GM19455 (cell line): ENCODE measurements around the gene STIM1.
"Not testable (repeated sequence)": the region's sequence is repeated elsewhere in the genome, so short reads cannot be mapped to it uniquely, and the experiment has no call there.

Source experiments
- ATAC-seq: cut with Tn5 transposase; IDR thresholded peaks from one replicate; pipeline ENCODE4 v1.9.1; 2021; ENCODE audit not compliant: unreplicated experiment

Gene STIM1

DNA sequence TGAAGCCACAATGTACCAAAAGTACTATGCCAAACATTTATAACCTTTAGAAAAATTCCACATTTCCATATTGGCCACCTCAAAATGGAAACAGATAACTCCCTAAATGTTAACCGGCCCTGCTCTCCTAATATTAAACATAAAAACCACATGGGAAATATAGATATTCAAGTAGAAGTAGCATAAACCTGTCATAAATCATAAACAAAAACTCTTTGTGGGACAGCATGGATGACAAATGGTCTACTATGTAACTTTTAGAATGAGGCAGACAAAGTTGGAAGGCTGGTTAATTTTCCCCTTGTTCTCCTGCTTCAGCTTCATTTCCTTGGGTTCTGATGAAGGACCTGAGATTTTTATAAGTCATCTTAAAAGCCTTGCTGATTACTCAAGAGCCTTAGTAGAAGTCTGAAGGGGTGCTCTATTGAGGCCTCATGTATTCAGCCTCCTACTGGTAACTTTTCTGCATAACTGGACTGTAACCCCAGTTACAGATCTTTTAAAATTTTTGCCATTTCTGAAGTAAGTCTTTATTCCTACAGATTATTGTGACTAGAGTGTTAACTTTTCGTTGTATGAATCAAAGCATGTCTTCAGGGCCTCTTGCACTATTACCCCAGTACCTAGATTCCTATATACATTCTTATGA lies 116.4 kb downstream of the STIM1 start:
- no peak for ATAC-seq

DNA sequence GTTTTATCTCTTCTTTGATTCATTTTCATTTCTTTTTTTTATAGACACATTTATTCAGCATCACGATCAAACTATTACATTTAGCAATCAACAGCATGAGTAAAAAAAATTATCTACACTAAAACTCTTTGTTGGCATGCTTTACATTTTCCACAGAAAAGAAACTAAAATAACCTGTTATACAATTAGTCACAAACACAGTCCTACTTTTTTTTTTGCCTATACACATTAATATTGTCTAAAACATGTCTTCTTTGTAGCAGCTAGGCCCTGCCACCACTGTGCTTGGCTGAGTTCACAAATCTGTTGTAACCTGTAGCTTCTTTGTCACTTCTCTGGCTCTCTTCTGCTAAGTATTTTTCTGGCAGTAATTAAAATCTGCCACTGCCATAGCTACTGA lies 117.0 kb downstream of the STIM1 start:
- no peak for ATAC-seq

DNA sequence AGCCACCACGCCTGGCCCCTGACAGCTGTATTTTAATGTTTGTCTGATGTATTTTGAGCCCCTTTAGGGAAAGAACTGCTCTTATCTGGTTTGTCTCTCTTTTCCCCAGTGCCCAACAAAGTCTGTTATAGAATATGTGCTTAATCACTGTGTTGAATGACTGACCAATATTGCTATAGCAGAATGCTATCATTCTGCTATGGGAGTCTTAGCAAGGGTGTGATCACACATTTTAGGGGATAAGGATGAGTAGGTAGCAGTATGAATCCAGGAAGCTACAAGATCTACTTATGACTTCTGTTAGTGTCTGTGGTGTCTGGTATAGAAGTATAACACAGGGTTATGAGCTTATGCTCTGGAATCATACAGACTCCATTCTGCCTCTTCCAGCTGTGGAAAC lies 121.6 kb downstream of the STIM1 start:
- no peak for ATAC-seq

DNA sequence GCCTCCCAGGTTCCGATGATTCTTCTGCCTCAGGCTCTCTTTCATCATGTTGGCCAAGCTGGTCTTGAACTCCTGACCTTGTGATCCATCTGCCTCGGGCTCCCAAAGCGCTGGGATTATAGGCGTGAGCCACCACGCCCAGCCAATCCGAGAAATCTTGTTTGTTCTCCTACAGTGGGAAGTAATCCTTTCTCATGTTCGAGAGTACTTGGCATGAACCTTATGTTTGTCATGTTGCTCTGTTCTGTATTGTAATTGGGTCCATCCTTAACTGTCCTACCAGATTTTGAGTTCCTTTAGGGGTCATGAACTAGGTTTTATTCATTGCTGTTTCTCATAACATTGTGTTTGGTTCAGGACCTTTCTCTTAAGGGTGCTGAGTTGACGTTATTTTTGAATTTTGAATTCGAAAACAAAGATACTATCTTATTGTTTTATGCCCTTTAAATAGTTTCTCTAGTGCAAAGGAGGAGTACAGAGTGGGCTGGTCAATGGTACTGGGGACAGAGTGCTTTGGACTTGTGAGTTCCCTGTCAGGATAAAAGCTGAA lies 125.7 kb downstream of the STIM1 start:
- ATAC-seq: no peak

DNA sequence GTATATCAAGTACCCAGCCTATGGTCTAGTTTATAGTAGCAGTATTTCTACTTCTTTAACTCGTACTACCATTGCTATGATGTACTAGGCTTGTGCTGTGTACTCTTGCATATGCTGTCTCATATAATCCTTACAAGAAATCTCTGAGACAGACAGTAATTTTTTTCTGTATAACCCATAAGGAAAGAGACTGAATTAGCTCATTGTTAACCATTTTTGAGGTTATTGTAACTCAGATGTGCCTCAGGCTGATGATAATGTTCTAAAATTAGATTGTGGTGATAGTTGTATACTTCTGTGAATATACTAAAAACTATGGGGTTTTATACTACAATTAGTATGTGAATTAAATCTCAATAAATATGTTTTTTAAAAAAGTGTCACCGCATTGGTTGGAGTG lies 127.0 kb downstream of the STIM1 start:
- ATAC-seq: no peak

DNA sequence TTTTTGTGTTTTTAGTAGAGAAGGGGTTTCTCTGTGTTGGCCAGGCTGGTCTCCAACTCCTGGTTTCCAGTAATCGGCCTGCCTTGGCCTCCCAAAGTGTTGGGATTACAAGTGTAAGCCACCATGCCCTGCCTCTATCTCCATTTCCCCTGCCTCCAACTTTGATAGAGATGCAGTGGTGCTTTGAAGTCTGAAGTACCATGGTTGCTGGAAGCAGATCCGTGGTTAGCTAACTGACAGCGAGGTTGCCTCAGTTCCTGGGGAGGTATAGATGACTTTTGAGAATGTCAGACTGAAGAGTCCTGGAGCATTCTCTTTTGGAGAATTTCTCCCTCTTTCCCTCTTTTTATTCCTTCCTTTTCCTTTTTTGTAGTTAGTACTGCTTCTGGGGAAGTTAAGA lies 127.6 kb downstream of the STIM1 start:
- ATAC-seq: no peak

DNA sequence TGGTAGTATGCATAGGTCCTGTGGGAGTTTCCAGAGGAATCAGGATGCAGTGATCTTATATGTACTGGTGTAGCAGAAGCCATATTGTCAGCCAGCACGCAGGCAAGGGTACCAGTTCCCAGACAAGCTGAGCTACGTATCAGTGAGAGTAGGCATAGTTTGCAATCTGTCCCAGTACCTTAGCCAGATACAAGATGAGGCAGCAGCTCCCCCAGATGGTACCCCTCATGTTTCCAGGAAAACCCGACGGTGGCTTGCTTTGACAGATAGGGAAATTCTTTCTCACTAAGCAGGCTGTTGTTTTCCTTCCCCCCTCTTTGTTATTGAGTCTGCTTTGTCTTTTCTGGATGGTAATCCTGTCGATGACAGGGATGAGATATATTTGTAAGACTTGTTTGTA lies 129.4 kb downstream of the STIM1 start:
- no peak for ATAC-seq

DNA sequence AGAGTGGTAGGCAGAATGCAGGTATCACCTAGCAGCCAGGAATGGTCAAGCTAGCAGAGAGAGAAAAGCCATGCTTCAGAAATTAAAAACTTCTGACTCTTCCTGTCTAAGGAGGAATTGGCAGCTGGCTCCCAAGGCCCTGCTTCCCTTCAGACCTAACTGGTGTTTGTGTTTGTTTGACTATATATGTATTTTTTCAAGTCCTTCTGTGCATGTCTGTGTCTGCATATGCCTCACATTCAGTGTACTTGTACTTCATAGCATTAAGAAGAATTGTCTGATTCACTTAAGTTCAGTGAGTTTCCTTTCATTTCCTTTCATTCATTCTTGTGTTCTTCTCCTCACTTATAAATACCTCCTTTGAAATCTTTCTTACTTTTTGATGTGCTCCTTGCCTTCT lies 130.2 kb downstream of the STIM1 start:
- no peak for ATAC-seq

DNA sequence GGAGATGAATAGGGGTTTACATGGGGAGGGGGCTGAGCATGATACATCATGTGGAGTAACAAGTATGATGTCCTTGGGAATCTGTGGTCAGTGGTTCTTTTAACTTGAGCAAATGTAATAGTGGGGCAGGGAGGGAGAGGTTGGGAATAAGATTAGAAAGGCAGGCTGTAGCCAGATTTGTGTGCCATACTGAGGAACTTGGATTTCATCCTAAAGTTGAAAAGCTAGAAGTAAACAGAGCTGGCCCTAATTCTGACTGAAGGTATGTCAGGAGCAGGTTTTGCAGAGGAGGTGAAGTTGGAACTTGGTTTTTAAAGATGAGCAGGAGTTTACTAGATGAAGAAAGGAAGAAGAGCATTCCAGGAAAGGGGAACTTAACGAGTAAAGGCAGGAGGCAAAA lies 130.8 kb downstream of the STIM1 start:
- ATAC-seq: no peak

DNA sequence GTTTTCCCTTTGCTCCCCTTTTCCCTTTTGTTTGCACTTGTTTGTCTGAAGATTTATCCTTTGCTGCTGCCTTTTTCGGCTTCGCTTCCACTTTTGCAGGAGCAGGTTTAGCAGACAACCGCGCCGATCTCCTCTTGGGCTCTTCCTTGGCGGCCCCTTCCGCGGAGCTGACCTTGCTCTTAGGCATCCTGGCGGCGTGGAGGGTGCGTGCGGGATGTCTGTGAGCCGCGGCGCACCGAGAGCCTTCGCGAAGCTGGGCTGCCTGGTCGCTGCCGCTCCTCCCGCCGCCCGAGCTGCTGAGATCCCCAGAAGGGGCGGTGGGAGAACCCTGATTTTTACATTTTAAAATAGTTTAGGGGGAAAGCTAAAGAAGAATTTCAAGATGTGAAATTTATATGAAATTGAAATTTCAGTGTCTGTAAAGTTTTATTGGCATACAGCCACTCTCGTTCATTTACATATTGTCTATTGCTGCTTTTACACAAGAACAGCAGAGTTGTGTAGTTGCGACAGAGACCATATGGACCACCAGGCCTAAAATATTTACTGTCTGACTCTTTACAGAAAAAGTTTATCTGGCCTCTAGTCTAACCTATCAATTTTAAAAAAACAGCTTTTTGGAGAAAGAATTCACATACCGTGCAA lies 133.9 kb downstream of the STIM1 start:
- ATAC-seq: no peak

DNA sequence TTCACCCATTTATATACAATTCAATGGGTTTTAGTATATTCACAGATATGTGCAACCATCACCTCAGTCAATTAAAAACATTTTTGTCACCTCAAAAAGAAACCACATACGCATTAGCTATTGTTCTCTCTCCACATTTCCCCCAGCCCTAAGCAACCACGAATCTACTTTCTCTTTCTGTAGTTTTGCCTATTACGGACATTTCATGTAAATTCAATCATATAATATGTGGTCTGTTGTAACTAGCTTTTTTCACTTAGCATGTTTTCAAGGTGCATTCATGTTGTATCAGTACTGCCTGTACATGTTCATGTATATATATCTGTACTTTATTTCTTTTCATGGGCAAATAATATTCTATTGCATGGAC lies 134.4 kb downstream of the STIM1 start:
- ATAC-seq: no peak

DNA sequence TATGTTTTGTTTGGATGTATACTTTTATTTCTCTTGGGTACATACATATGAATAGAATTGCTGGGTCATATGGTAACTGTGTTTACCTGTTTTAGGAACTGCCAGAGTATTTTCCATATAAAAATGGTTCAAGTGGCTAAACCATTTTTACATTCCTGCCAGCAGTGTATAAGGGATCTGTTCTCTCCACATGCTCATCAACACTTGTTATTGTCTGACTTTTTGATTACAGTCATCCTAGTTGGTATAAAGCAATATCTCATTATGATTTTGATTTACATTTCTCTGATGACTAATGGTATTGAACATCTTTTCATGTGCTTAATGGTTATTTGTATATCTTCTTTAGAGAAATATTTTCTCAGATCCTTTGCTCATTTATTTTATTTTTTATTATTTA lies 134.9 kb downstream of the STIM1 start:
- ATAC-seq: no peak

DNA sequence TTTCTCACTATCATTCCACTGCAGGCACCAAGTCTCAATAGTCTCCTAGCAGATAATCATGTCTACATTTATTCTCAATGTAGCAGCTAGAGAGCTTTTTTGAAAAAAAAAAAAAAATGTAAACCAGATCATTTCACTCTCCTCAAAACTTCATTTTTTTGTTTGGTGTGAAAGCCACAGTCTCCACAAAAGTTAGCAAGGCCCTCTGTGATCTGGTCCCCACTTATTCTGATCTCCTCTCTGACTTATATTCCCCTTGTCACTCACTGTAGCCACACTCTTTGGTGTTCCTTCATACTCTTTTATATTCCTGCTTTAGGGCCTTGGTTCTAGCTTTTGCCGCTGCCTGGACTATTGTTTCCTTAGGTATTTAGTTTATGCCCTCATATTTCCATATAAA lies 137.5 kb downstream of the STIM1 start:
- no peak for ATAC-seq

DNA sequence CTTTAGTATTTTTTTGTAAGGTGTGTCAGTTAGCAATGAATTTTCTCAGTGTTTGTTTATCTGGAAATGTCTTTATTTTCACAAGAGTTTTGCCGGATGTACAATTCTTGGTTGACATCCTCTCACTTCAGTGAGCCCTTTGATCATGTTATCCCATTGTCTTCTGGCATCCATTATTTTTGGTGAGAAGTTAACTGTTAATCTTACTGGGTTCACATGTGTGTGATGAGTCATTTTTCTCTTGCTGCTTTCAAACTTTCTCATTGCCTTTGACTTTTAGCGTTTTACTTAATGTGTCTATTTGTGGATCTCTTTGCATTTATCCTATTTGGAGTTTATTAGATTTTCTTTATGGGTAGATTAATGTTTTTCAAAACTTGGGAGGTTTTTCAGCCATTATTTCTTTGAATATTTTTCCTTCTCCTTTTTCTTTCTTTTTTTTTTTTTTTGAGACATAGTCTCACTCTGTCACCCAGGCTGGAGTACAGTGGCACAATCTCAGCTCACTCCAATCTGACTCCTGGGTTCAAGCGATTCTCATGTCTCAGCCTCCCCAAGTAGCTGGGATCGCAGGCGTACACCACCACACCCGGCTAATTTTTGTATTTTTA lies 138.7 kb downstream of the STIM1 start:
- no peak for ATAC-seq

DNA sequence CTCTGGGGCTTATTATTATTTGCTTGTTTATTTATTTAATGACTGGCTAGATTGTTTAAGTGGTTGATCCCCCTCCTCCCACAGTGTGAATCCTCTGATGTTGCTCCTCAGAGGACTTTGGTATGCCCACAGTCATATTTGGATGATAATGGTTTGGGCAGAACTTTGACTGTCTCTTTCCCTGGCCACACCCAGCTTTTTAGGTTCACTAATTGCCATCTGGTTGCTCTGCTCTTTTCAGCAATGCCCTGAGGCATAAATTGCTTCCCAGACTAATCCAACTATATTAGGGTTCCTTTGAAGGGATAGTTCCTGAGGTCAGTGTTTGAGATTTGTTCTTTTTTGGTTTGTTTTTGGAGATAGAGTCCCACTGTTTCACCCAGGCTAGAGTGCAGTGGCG lies 139.8 kb downstream of the STIM1 start:
- no peak for ATAC-seq

DNA sequence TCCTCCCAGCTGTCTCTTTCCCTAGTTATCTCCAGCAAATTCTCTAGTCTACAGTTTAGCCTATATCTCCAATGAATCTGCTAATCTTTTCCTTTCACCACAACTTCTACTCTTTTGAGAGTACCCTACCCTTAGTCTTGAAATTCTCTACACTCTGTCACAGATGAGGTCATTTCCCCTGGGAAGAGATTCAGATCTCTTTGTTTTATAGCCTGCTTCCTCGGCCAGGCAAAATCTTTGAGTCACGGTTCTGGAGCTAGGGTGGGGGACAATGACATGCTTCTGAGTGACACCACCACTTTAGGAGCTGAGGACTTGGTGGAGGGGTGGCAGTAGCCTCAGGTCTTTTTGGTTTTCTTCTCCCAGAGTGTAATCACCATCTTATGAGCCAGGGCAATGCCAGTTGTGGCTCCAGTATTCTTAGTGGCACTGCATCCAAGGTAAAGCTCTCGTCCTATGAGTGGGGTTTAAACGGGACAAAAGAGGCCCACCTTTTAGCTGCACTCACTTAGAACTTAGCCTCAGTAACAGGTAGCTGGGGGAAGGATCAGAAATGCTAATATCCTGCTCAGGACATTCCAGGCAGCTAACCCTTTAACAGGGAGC lies 140.6 kb downstream of the STIM1 start:
- no peak for ATAC-seq

DNA sequence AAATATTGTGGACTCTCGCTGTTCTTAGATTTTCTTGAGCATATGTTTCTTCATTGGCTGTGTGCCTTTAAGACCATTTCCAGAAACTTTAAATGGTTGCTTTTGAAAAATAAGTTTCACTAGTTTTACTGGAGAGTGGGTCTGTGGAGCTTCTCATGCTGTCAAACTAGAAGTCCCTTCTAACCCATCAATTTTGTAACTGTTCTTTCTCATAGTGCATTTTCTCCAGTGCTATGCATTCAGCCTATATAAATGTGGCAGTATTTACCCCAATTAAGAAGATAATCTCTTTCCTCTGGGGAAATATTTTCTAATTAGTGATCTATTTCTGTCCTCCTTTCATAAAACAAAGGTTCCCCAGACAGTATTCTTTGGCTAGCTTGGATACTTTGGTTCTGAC lies 141.2 kb downstream of the STIM1 start:
- ATAC-seq: no peak

DNA sequence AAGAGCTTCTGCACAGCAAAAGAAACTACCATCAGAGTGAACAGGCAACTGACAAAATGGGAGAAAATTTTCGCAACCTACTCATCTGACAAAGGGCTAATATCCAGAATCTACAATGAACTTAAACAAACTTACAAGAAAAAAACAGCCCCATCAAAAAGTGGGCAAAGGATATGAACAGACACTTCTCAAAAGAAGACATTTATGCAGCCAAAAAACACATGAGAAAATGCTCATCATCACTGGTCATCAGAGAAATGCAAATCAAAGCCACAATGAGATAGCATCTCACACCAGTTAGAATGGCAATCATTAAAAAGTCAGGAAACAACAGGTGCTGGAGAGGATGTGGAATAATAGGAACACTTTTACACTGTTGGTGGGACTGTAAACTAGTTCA lies 149.3 kb downstream of the STIM1 start:
- ATAC-seq: not testable (repeated sequence)

DNA sequence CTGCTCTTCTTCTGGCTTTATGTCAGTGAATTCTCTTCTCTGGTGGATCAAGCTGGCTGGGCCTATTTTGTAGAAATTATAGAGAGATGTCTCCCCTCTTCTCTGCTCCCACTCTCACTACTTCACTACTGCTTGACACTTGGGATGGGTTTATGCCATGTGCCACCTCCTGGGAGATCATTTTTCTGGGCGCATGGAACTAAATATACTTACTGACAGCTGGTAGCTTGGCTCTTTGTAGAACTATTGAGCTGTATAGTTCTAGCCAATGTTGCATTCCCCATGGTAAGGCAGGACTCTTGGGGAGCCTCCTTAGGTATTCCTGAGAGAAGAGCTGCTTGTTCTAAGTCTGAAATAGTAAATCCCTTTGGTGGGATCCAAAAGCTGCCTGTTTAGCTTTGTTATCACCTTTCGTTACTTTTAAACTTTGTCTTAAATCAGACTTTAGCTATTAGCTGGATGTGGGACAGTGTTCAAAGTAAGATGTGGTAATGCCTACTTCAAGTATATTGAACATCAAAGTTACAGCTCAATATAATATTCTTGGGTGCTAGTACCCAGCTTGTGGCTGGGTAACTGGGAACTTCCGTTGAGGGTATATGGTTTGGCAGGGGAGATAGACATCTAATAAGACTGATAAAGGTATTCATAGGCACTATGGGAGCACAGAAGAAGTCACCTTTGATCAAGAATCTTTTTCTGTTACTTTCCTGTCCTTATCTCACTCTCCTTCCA lies 151.6 kb downstream of the STIM1 start:
- no peak for ATAC-seq

DNA sequence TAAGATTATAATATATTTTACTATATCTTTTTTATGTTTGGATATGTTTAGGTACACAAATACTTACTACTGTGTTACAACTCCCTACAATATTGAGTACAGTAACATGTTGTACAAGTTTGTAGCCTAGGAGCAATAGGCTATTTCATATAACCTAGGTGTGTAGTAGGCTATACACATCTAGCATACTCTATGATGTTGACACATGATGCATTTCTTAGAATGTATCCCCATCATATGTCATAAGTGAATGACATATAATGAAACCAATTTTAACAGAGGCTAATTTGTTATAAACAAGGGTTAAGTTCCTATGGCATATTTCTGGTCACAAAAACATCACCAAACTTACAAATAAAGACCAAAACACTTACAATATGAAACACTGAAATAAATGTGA lies 152.7 kb downstream of the STIM1 start:
- no peak for ATAC-seq

DNA sequence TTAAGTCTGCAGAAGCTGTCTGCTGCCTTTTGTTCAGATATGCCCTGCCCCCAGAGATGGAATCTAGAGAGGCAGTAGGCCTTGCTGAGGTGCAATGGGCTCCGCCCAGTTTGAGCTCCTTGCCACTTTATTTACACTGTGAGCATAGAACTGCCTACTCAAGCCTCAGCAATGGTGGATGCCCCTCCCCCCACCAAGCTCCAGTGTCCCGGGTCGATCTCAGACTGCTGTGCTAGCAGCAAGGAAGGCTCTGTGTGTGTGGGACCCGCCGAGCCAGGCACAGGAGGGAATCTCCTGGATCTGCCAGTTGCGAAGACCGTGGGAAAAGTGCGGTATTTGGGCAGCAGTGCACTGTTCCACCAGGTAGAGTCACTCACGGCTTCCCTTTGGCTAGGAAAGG lies 161.1 kb downstream of the STIM1 start:
- not testable (repeated sequence) for ATAC-seq
